Right atrium auricular region (tissue), 2 donors: Measurements from ENCODE around the gene PHC2. TPM values are rescaled to one million over a fixed set of nuclear protein-coding genes. Genes with fewer than 3 reads are reported as not detected.
A peak's percentile ranks its signal among the peaks of the same experiment; 100 is the strongest.

Experiments
- DNase-seq: peaks from one replicate; pipeline ENCODE4 v3.0.0-alpha.2; 2019; ENCODE audit warnings: low spot score
- H3K27ac ChIP-seq, 2 donors: fragments of 200-600 bp; sonication (generic); 1 replicate in 1 of 2; 2 replicates in 1 of 2; pipeline ENCODE4 v1.5.1; 2016 to 2019
- H3K27me3 ChIP-seq, 2 donors: fragments of 200-600 bp; sonication (generic); one replicate each; pipeline versions ENCODE4 v1.5.1 to v1.6.0; 2017 to 2019
- H3K36me3 ChIP-seq: fragments of 200-600 bp; sonication (generic); one replicate; pipeline ENCODE4 v1.5.1; 2016
- H3K4me1 ChIP-seq, 2 donors: fragments of 200-600 bp; sonication (generic); one replicate each; pipeline versions ENCODE4 v1.5.1 to v1.6.0; 2017 to 2019
- H3K4me3 ChIP-seq, 2 donors: fragments of 200-600 bp; sonication (generic); 1 replicate in 1 of 2; 2 replicates in 1 of 2; pipeline ENCODE4 v1.5.1; 2017 to 2019; ENCODE audit warnings: mild to moderate bottlenecking in 1 of 2, moderate library complexity in 1 of 2
- H3K9me3 ChIP-seq, 2 donors: fragments of 200-600 bp; sonication (generic); one replicate each; pipeline ENCODE4 v1.5.1; 2019
- CTCF ChIP-seq, 2 donors: fragments of 200-600 bp; sonication (generic); IDR thresholded peaks; one replicate each; pipeline ENCODE4 v1.5.1; 2019; ENCODE audit warnings: antibody characterized with exemption in 2 of 2
- total RNA-seq, 2 donors: library from RNA; depleted of rRNA; stranded (reverse); fragments of >200 nt; gene quantifications; one replicate each; pipeline ENCODE4 v1.1.0, GENCODE V29; 2016

The PHC2 gene
- total RNA-seq: 100 to 1,000 TPM in 1 of 2 donors, 10 to 100 TPM in 1; 98.4 to 144 TPM

- H3K27ac ChIP-seq: peak within 1 kb of the TSS; percentile 81 to 83
- H3K27me3 ChIP-seq: no peaks in the 10 kb centered on the region
- peak within 1 kb of the TSS; percentile 54 to 73 for H3K4me3 ChIP-seq
- H3K36me3 ChIP-seq: no peaks in the 10 kb centered on the region
- H3K9me3 ChIP-seq: no peaks in the 10 kb centered on the region
- peak in 1 of 2 donors; percentile 44 for TF ChIP-seq CTCF (IDR thresholded peaks at IDR 0.05)
- DNase-seq: peak; percentile 98
- peaks cover 0 to 55% of the 10 kb centered on the region in 2 donors for H3K4me1 ChIP-seq
Observed at GRCh38 chr1:33430692-33431593, at the start of gene PHC2. TSS of gene PHC2 (minus strand) at chr1:33431095. CDS start at chr1:33375539, 55,556 bp downstream.

- H3K4me1 ChIP-seq: peaks cover 0 to 22% of the 10 kb centered on the region in 2 donors
- TF ChIP-seq CTCF (IDR thresholded peaks at IDR 0.05): no peak
- DNase-seq: no peak
- no peaks in the 10 kb centered on the region for H3K27me3 ChIP-seq
- H3K4me3 ChIP-seq: no peak overlapping the region
- peaks cover 18% of the 10 kb centered on the region for H3K36me3 ChIP-seq
- H3K9me3 ChIP-seq: no peaks in the 10 kb centered on the region
- H3K27ac ChIP-seq: no peak overlapping the region
Observed at GRCh38 chr1:33477451-33477850, 46.6 kb upstream of the PHC2 start.

- TF ChIP-seq CTCF (IDR thresholded peaks at IDR 0.05): no peak
- no peak for DNase-seq
- no peaks in the 10 kb centered on the region for H3K27me3 ChIP-seq
- H3K9me3 ChIP-seq: no peaks in the 10 kb centered on the region
- H3K4me1 ChIP-seq: peaks cover 0 to 42% of the 10 kb centered on the region in 2 donors
- H3K4me3 ChIP-seq: no peak overlapping the region
- no peaks in the 10 kb centered on the region for H3K36me3 ChIP-seq
- H3K27ac ChIP-seq: peak overlapping the region; percentile 90 to 93
Observed at GRCh38 chr1:33473900-33474299, 43.0 kb upstream of the PHC2 start.

GRCh38 chr1:33472269-33472980 lies 41.5 kb upstream of the PHC2 start, which contains the start of gene ZSCAN20:
TSS of gene ZSCAN20 (plus strand) at chr1:33472645. CDS start at chr1:33479289, 6,644 bp downstream.
- DNase-seq: peak; percentile 99
- Histone ChIP-seq H3K36me3 (no peaks in the 10 kb centered on the region), H3K9me3 (no peaks in the 10 kb centered on the region), H3K4me3 (peak within 1 kb of the TSS; percentile 57 to 68), H3K27ac (peak within 1 kb of the TSS; percentile 90 to 93), H3K4me1 (peaks cover 0 to 42% of the 10 kb centered on the region in 2 donors), H3K27me3 (no peaks in the 10 kb centered on the region)
- TF ChIP-seq CTCF (IDR thresholded peaks at IDR 0.05): no peak

GRCh38 chr1:33471416-33471815 lies 40.5 kb upstream of the PHC2 start:
- DNase-seq: no peak
- Histone ChIP-seq H3K36me3 (no peaks in the 10 kb centered on the region), H3K4me3 (no peak overlapping the region), H3K4me1 (peaks cover 0 to 44% of the 10 kb centered on the region in 2 donors), H3K9me3 (no peaks in the 10 kb centered on the region), H3K27ac (peak overlapping the region; percentile 90 to 93), H3K27me3 (no peaks in the 10 kb centered on the region)
- no peak for TF ChIP-seq CTCF (IDR thresholded peaks at IDR 0.05)
